GM10248 (cell line): ENCODE data around the gene SLC6A13.

Experiments
- CTCF ChIA-PET: fragments of 300-600 bp; sonication (Branson Sonifier 250); formaldehyde crosslinking; extraction: SDS; loops from one replicate; lab custom pipeline; 2021; ENCODE audit warnings: antibody characterized with exemption; lab: Yijun Ruan, JAX
- POLR2A ChIA-PET: fragments of 350-650 bp; sonication (Branson Sonifier 250); formaldehyde crosslinking; extraction: SDS; loops from one replicate; lab custom pipeline; 2020; ENCODE audit warnings: antibody characterized with exemption; lab: Yijun Ruan, JAX
- DNase-seq: peaks from one replicate; pipeline ENCODE4 v3.0.0; 2012; ENCODE audit errors: extremely low spot score
- CTCF ChIP-seq: IDR thresholded peaks from 2 replicates; pipeline ENCODE4 v1.5.1; 2012; ENCODE audit warnings: mild to moderate bottlenecking, low read depth; ENCODE audit errors: extremely low read depth, missing control alignments, control extremely low read depth

Gene SLC6A13

GRCh38 chr12:179885-180284, 82.8 kb downstream of the SLC6A13 start:
- no peak for TF ChIP-seq CTCF
- CTCF ChIA-PET: interaction anchor here (1.0 kb wide), 1 partner anchor 9 kb away, joined by 3 read pairs; no protein-coding TSS in a partner anchor
- POLR2A ChIA-PET: no interaction called here
- no peak for DNase-seq

- POLR2A ChIA-PET: no interaction called here
- no peak for TF ChIP-seq CTCF
- CTCF ChIA-PET: no interaction called here
- no peak for DNase-seq
Observed at GRCh38 chr12:179131-179884, 83.3 kb downstream of the SLC6A13 start.

- no peak for TF ChIP-seq CTCF
- ChIA-PET POLR2A (no interaction called here), CTCF (no interaction called here)
- DNase-seq: no peak
Observed at GRCh38 chr12:178829-179109, 83.9 kb downstream of the SLC6A13 start.

- no peak for DNase-seq
- CTCF ChIA-PET: no interaction called here
- no peak for TF ChIP-seq CTCF
- POLR2A ChIA-PET: no interaction called here
Observed at GRCh38 chr12:177980-178828, 84.4 kb downstream of the SLC6A13 start.

GRCh38 chr12:177336-177979, 85.2 kb downstream of the SLC6A13 start:
- POLR2A ChIA-PET: interaction anchor here (1.0 kb wide), 1 partner anchor 18 kb away, joined by 4 read pairs; no protein-coding TSS in a partner anchor
- no peak for TF ChIP-seq CTCF

More at GRCh38 chr12:177336-177979, 85.2 kb downstream of the SLC6A13 start:
- DNase-seq: no peak
- CTCF ChIA-PET: no interaction called here
